A673 (cell line): ENCODE measurements around the gene TBC1D22A. TPM values are rescaled to one million over a fixed set of nuclear protein-coding genes. Genes with fewer than 3 reads are reported as not detected.

Experiments
- BruUV-seq: library from RNA; stranded (reverse); fragments of 400-500 nt; replicated peaks from 2 replicates; lab custom pipeline; 2021; lab: Mats Ljungman, UMichigan
- CTCF ChIA-PET: fragments of 300-600 bp; sonication (Branson Sonifier 250); formaldehyde crosslinking; loops from one replicate; lab custom pipeline; 2022; ENCODE audit warnings: antibody characterized with exemption; lab: Charles Lee
- POLR2A ChIA-PET: fragments of 300-600 bp; sonication (Branson Sonifier 250); formaldehyde crosslinking; loops from one replicate; lab custom pipeline; 2022; ENCODE audit warnings: antibody characterized with exemption; ENCODE audit not compliant: low non-redundant PET; lab: Charles Lee
- DNase-seq: peaks from one replicate; pipeline ENCODE4 v3.0.0-alpha.2; 2015; ENCODE audit warnings: low spot score
- H3K27ac ChIP-seq: fragments of 200-600 bp; sonication (generic); 2 replicates; pipeline ENCODE4 v1.5.1; 2016; ENCODE audit warnings: mixed run types, low read depth, mild to moderate bottlenecking, mixed read lengths, antibody characterized with exemption, low read length; ENCODE audit not compliant: poor library complexity, severe bottlenecking
- H3K27me3 ChIP-seq: fragments of 200-600 bp; sonication (generic); replicated peaks from 2 replicates; pipeline ENCODE4 v1.6.1; 2017; ENCODE audit warnings: mixed run types, low read depth, mild to moderate bottlenecking, mixed read lengths, antibody characterized with exemption, low read length; ENCODE audit not compliant: insufficient read depth, poor library complexity
- H3K36me3 ChIP-seq: fragments of 200-600 bp; sonication (generic); 2 replicates; pipeline ENCODE4 v1.6.1; 2016; ENCODE audit warnings: mixed run types, mild to moderate bottlenecking, mixed read lengths, antibody characterized with exemption, low read length; ENCODE audit not compliant: insufficient read depth, poor library complexity, severe bottlenecking
- H3K4me1 ChIP-seq: fragments of 200-600 bp; sonication (generic); 2 replicates; pipeline ENCODE4 v1.6.1; 2017; ENCODE audit warnings: mixed run types, mild to moderate bottlenecking, mixed read lengths, antibody characterized with exemption, low read length; ENCODE audit not compliant: insufficient read depth, poor library complexity, severe bottlenecking
- H3K4me3 ChIP-seq: fragments of 200-600 bp; sonication (generic); 2 replicates; pipeline ENCODE4 v1.5.1; 2016; ENCODE audit warnings: low read depth, mixed run types, mild to moderate bottlenecking, mixed read lengths, low read length; ENCODE audit not compliant: poor library complexity, severe bottlenecking
- H3K9me3 ChIP-seq: fragments of 200-600 bp; sonication (generic); 2 replicates; pipeline ENCODE4 v1.6.1; 2016; ENCODE audit warnings: mixed run types, low read depth, mild to moderate bottlenecking, mixed read lengths, antibody characterized with exemption, low read length; ENCODE audit not compliant: poor library complexity, severe bottlenecking
- EZH2 ChIP-seq: fragments of 200-600 bp; sonication (generic); IDR thresholded peaks from 2 replicates; pipeline ENCODE4 v1.6.1; 2017; ENCODE audit warnings: borderline replicate concordance, low read depth, mild to moderate bottlenecking, mixed read lengths, antibody characterized with exemption, low read length; ENCODE audit not compliant: poor library complexity, severe bottlenecking
- intact Hi-C: fragments of 100-400 bp; cut with micrococcal nuclease; formaldehyde crosslinking; loops from one replicate; pipeline ENCODE4 v1.10.0; 2022; ENCODE audit not compliant: unreplicated experiment
- total RNA-seq: library from RNA; stranded (reverse); gene quantifications from 2 replicates; pipeline ENCODE4 v1.2.3, GENCODE V29; 2021
- TF ChIP-seq, protein P1 (sequence below): fragments of 300-800, 200-600 bp; sonication (generic); conservative IDR thresholded peaks from 2 replicates; pipeline ENCODE4 v1.5.1; 2017; ENCODE audit warnings: low read depth, mild to moderate bottlenecking, antibody characterized with exemption, low read length, moderate library complexity, mixed read lengths

Gene TBC1D22A
- total RNA-seq, 1 experiment from 2014 or later, result 22.5 TPM

DNA sequence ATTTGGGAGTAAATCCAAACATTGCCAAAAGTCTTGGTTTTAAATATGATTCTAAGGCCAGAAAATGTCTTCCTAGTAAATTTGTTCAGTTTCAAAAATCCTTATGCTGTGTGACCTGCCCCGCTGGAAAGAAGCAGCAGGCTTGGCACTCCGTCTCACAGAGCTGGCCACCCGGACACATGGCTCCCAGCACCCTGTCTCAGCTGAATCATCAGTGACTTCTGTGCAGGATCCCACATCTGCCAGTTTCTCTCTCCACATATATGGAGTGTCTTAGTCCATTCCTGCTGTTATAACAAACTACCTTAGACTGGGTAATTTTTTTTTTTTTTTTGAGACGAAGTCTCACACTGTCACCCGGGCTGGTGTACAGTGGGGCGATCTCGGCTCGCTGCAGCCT is 356.7 kb downstream of the TBC1D22A start:
- TF ChIP-seq, protein P1, sequence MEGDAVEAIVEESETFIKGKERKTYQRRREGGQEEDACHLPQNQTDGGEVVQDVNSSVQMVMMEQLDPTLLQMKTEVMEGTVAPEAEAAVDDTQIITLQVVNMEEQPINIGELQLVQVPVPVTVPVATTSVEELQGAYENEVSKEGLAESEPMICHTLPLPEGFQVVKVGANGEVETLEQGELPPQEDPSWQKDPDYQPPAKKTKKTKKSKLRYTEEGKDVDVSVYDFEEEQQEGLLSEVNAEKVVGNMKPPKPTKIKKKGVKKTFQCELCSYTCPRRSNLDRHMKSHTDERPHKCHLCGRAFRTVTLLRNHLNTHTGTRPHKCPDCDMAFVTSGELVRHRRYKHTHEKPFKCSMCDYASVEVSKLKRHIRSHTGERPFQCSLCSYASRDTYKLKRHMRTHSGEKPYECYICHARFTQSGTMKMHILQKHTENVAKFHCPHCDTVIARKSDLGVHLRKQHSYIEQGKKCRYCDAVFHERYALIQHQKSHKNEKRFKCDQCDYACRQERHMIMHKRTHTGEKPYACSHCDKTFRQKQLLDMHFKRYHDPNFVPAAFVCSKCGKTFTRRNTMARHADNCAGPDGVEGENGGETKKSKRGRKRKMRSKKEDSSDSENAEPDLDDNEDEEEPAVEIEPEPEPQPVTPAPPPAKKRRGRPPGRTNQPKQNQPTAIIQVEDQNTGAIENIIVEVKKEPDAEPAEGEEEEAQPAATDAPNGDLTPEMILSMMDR, result no peak
- TF ChIP-seq EZH2, result no peak
- no peaks in the 10 kb centered on the region for H3K9me3 ChIP-seq
- H3K4me1 ChIP-seq, result peaks cover 5% of the 10 kb centered on the region
- H3K36me3 ChIP-seq, result no peaks in the 10 kb centered on the region
- no peak overlapping the region for H3K27ac ChIP-seq
- CTCF ChIA-PET, result no interaction called here
- no peak for DNase-seq
- intact Hi-C loops, result no loop called here
- POLR2A ChIA-PET, result no interaction called here
- BruUV-seq, result no TSS peak
- H3K27me3 ChIP-seq, result no peaks in the 10 kb centered on the region
- no peak overlapping the region for H3K4me3 ChIP-seq

DNA sequence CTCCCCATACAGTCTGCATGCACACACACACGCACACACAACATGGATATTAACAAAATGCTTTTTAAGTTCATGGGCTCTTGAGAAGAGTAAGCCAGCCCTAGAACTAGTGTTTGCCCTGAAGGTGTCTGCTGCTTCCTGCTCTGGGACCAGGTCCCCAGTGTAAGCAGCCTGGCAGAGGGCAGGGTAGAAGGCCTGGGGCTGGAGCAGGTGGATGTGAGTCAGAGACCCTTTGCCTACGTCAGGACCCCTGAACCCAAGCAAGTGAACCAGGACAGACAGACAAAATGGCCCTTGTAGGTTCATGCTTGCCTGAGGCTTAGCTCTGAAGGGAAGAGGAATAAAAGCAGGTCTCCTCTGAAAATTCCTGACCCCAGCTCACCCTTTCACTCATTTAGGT is 357.9 kb downstream of the TBC1D22A start:
- no peak for DNase-seq
- Histone ChIP-seq H3K4me3 (no peak overlapping the region), H3K27ac (no peak overlapping the region), H3K9me3 (no peaks in the 10 kb centered on the region), H3K36me3 (no peaks in the 10 kb centered on the region), H3K4me1 (peaks cover 5% of the 10 kb centered on the region), H3K27me3 (no peaks in the 10 kb centered on the region)
- BruUV-seq, result no TSS peak
- ChIA-PET POLR2A (no interaction called here), CTCF (no interaction called here)
- intact Hi-C loops, result no loop called here
- TF ChIP-seq, protein P1, result no peak
- TF ChIP-seq EZH2, result no peak

DNA sequence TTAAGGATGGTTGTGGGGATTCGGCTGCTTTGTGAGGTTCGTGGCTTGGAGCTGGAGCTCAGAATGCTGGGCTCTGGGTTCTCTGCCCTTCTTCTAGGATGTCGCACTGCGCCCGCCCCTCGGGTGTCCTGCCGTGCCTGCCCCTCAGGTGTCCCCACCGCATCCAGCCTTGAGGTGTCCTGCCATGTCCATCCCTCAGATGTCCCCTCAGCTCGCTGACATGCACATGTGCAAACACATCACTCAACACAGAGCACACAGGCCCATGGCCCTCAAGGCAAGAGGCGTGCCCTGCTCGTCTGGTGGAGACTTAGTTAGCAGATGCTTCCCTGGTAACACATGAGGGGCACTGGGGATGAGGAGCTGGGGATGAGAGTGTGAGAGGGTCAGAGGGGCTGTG is 359.3 kb downstream of the TBC1D22A start:
- CTCF ChIA-PET, result no interaction called here
- intact Hi-C loops, result no loop called here
- TF ChIP-seq, protein P1, result no peak
- TF ChIP-seq EZH2, result no peak

More for the DNA sequence above, 359.3 kb downstream of the TBC1D22A start:
- H3K9me3 ChIP-seq, result no peaks in the 10 kb centered on the region
- H3K36me3 ChIP-seq, result no peaks in the 10 kb centered on the region
- no TSS peak for BruUV-seq
- H3K27me3 ChIP-seq, result no peaks in the 10 kb centered on the region
- no peak overlapping the region for H3K4me3 ChIP-seq
- peaks cover 5% of the 10 kb centered on the region for H3K4me1 ChIP-seq
- no peak overlapping the region for H3K27ac ChIP-seq
- no peak for DNase-seq
- POLR2A ChIA-PET, result no interaction called here
